H1 (cell line): ENCODE data around the gene PPM1M. TPM values are rescaled to one million over a fixed set of nuclear protein-coding genes. Genes with fewer than 3 reads are reported as not detected.
A peak's percentile ranks its signal among the peaks of the same experiment; 100 is the strongest.

Experiments
- MAX ChIP-seq: IDR thresholded peaks from 2 replicates; pipeline ENCODE4 v1.6.1; 2012; ENCODE audit warnings: inconsistent platforms
- polyA plus RNA-seq, 7 experiments: library from polyadenylated mRNA; depleted of rRNA in 3 of 7; stranded (reverse) in 5 of 7; unstranded in 2 of 7; fragments of >200 nt in 5 of 7; fragments of 200-250 nt in 2 of 7; gene quantifications; 1 replicate in 5 of 7; 2 replicates in 1 of 7; 4 replicates in 1 of 7; pipeline versions ENCODE4 v1.2.1 to v1.2.3, GENCODE V29; 2011 to 2013; ENCODE audit warnings: missing spikeins in 2 of 7, mixed read lengths in 2 of 7
- total RNA-seq: library from RNA; stranded (reverse); fragmentation: NEBNext Ultra II Directional; extraction: Animal tissue kit (Norgen Biotek cat#: 25700); gene quantifications from 2 replicates; pipeline ENCODE4 v1.2.1, GENCODE V29; 2021

PPM1M gene
- total and polyA plus RNA-seq, 2 of the 8 experiments (the other 6 are each of a cell fraction or from before 2014, with no cell fraction given) = 5.2 to 6.3 TPM

- peak; percentile 9; the same call in 1 of the 2 replicates for TF ChIP-seq MAX
Measured at GRCh38 chr3:52277972-52278509, 32.5 kb downstream of the PPM1M start (continued).
